Endothelial cell of umbilical vein (primary cell): ENCODE results near the gene ARL6IP4. TPM values are rescaled to one million over a fixed set of nuclear protein-coding genes. Genes with fewer than 3 reads are reported as not detected.

ENCODE experiments used
- BruUV-seq: library from RNA; stranded (reverse); fragments of 400-500 nt; replicated peaks from 2 replicates; lab custom pipeline; 2021; lab: Mats Ljungman, UMichigan
- CTCF ChIA-PET: fragments of 300-600, 350-600 bp; sonication (Branson Sonifier 250); formaldehyde crosslinking; loops from one replicate; lab custom pipeline; 2021; ENCODE audit warnings: antibody characterized with exemption, inconsistent platforms; lab: Charles Lee
- POLR2A ChIA-PET: fragments of 300-600, 350-600 bp; sonication (Branson Sonifier 250); formaldehyde crosslinking; loops from one replicate; lab custom pipeline; 2021; ENCODE audit warnings: antibody characterized with exemption, inconsistent platforms; lab: Charles Lee
- DNase-seq: peaks from one replicate; pipeline ENCODE4 v3.0.0-alpha.2; 2011; ENCODE audit warnings: low read depth, low spot score
- FAIRE-seq: peaks from 2 replicates; lab custom pipeline; 2011; peaks lifted over from hg19 to GRCh38; lab: Jason Lieb, UNC
- H2AFZ ChIP-seq: 2 replicates; pipeline ENCODE4 v1.6.0; 2012; ENCODE audit warnings: low read depth, low read length, control low read depth, inconsistent platforms
- H3K27ac ChIP-seq: 2 replicates; pipeline ENCODE4 v1.5.1; 2011; ENCODE audit warnings: low read depth, mild to moderate bottlenecking, control low read depth, low read length, moderate library complexity; ENCODE audit not compliant: insufficient read depth
- H3K27me3 ChIP-seq, 2 experiments: 2 replicates each; pipeline versions ENCODE4 v1.6.0 to v1.6.1; 2011; ENCODE audit warnings: low read length in 2 of 2, mixed read lengths in 1 of 2; ENCODE audit not compliant: control insufficient read depth in 2 of 2, insufficient read depth in 2 of 2
- H3K36me3 ChIP-seq, 2 experiments: 2 replicates in 1 of 2; 3 replicates in 1 of 2; pipeline ENCODE4 v1.5.1; 2011; ENCODE audit warnings: low read length in 2 of 2, mild to moderate bottlenecking in 1 of 2, moderate library complexity in 1 of 2; ENCODE audit not compliant: control insufficient read depth in 2 of 2, insufficient read depth in 2 of 2; ENCODE audit errors: extremely low read depth in 1 of 2
- H3K4me1 ChIP-seq: 3 replicates; pipeline ENCODE4 v1.5.1; 2011; ENCODE audit warnings: mild to moderate bottlenecking, low read length; ENCODE audit not compliant: control insufficient read depth, insufficient read depth; ENCODE audit errors: extremely low read depth
- H3K4me2 ChIP-seq: 2 replicates; pipeline ENCODE4 v1.6.1; 2011; ENCODE audit warnings: low read length, control low read depth, mixed read lengths; ENCODE audit not compliant: insufficient read depth
- H3K4me3 ChIP-seq, 3 experiments: fragments of 200-600 bp in 1 of 3; sonication (generic), shearing (Covaris generic) in 1 of 3; replicated peaks in 1 of 3; 2 replicates each; pipeline ENCODE4 v1.5.1; 2011 to 2016; ENCODE audit warnings: control low read depth in 3 of 3, low read length in 3 of 3, mild to moderate bottlenecking in 2 of 3, inconsistent platforms in 1 of 3, low read depth in 1 of 3, moderate library complexity in 1 of 3; ENCODE audit not compliant: insufficient read depth in 1 of 3
- H3K79me2 ChIP-seq: 2 replicates; pipeline ENCODE4 v1.6.0; 2012; ENCODE audit warnings: low read length, inconsistent platforms; ENCODE audit not compliant: control insufficient read depth, insufficient read depth
- H3K9ac ChIP-seq: replicated peaks from 2 replicates; pipeline ENCODE3; 2011; ENCODE audit warnings: low read length, control low read depth; ENCODE audit not compliant: insufficient read depth; ENCODE audit errors: extremely low read depth
- H3K9me1 ChIP-seq: replicated peaks from 3 replicates; pipeline ENCODE4 v1.6.0; 2011; ENCODE audit warnings: mild to moderate bottlenecking, low read length; ENCODE audit not compliant: control insufficient read depth, insufficient read depth; ENCODE audit errors: extremely low read depth
- H3K9me3 ChIP-seq: replicated peaks from 2 replicates; pipeline ENCODE4 v1.5.1; 2012; ENCODE audit warnings: low read length, inconsistent platforms; ENCODE audit not compliant: control insufficient read depth, insufficient read depth
- H4K20me1 ChIP-seq: replicated peaks from 2 replicates; pipeline ENCODE3; 2011; ENCODE audit warnings: mild to moderate bottlenecking, low read length; ENCODE audit not compliant: control insufficient read depth, insufficient read depth; ENCODE audit errors: extremely low read depth
- EZH2 ChIP-seq: IDR thresholded peaks from 2 replicates; pipeline ENCODE4 v1.6.1; 2012; ENCODE audit warnings: borderline replicate concordance, low read depth, mild to moderate bottlenecking, moderate library complexity, low read length, inconsistent platforms; ENCODE audit not compliant: severe bottlenecking
- FOS ChIP-seq: IDR thresholded peaks from 2 replicates; pipeline ENCODE4 v1.6.1; 2011; ENCODE audit warnings: mild to moderate bottlenecking, low read length, moderate library complexity, borderline replicate concordance; ENCODE audit not compliant: insufficient read depth
- GATA2 ChIP-seq: IDR thresholded peaks from 2 replicates; pipeline ENCODE4 v1.7.0; 2011; ENCODE audit warnings: low read depth, mild to moderate bottlenecking, moderate library complexity, mixed read lengths, low read length; ENCODE audit not compliant: insufficient read length, insufficient read depth
- JUN ChIP-seq: IDR thresholded peaks from 2 replicates; pipeline ENCODE4 v1.6.1; 2011; ENCODE audit warnings: borderline replicate concordance, low read depth; ENCODE audit not compliant: insufficient read length, insufficient read depth
- MYC ChIP-seq: IDR thresholded peaks from one replicate; pipeline ENCODE4 v1.6.1; 2011; ENCODE audit warnings: mild to moderate bottlenecking, low read depth, low read length
- POLR2A ChIP-seq: IDR thresholded peaks from 2 replicates; pipeline ENCODE4 v1.6.1; 2012; ENCODE audit warnings: low read depth, mild to moderate bottlenecking, control low read depth, low read length
- POLR2AphosphoS5 ChIP-seq: IDR thresholded peaks from 2 replicates; pipeline ENCODE4 v1.6.1; 2012; ENCODE audit warnings: low read depth, mild to moderate bottlenecking, control low read depth, low read length, moderate library complexity; ENCODE audit not compliant: insufficient read depth
- dilution Hi-C: fragments of 300-500 bp; cut with MboI; formaldehyde crosslinking; loops from one replicate; pipeline ENCODE4 v1.15.0; 2019; ENCODE audit warnings: low sequenced_read_pairs; ENCODE audit not compliant: extremely low pct_ligation_motif_present
- intact Hi-C: fragments of 100-400 bp; cut with micrococcal nuclease; formaldehyde crosslinking; loops from one replicate; pipeline ENCODE4 v1.10.0; 2022
- polyA plus RNA-seq, 4 experiments: library from polyadenylated mRNA; depleted of rRNA in 3 of 4; stranded (reverse) in 3 of 4; unstranded in 1 of 4; fragments of >200 nt; gene quantifications; 2 replicates each; pipeline versions ENCODE4 v1.2.1 to v1.2.3, GENCODE V29; 2011 to 2012; ENCODE audit warnings: missing spikeins in 1 of 4
- total RNA-seq: library from RNA; stranded (reverse); gene quantifications from 2 replicates; pipeline ENCODE4 v1.2.3, GENCODE V29; 2021
- TF ChIP-seq, protein P1 (sequence below), 2 donors: IDR thresholded peaks; 1 replicate in 1 of 2; 2 replicates in 1 of 2; pipeline ENCODE4 v1.5.1; 2011; ENCODE audit warnings: low read length in 2 of 2, mild to moderate bottlenecking in 2 of 2, moderate library complexity in 2 of 2, control low read depth in 1 of 2, inconsistent platforms in 1 of 2, low read depth in 1 of 2; ENCODE audit not compliant: insufficient read depth in 1 of 2; ENCODE audit errors: extremely low read depth in 1 of 2
- TF ChIP-seq, protein P2 (sequence below): IDR thresholded peaks from 2 replicates; pipeline ENCODE4 v1.6.1; 2011; ENCODE audit not compliant: insufficient read depth, insufficient read length

ARL6IP4 gene
- total and polyA plus RNA-seq, 2 donors (not counting 3 experiments of a cell fraction or from before 2014, with no cell fraction given), result 193 to 226 TPM

DNA sequence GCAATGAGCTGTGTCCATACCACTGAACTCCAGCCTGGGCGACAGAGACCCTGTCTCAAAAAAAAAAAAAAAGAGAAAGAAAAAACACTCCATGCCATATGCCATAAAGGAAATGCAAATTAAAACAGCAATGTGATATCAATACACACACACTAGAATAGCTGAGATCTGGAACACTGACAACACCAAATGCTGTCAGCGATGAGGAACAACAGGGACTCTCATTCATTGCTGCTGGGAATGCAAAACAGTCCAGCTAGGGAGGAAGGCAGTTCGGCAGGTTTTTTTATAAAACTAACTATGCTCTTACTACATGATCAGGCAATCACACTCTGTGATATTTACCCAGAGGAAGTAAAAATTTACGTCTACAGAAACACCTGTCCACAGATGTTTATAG lies 10.8 kb upstream of the ARL6IP4 start:
- dilution Hi-C loops, result no loop called here
- DNase-seq (no peak), FAIRE-seq (no peak)
- Histone ChIP-seq H2AFZ (no peak overlapping the region), H3K9ac (no peak overlapping the region), H3K4me2 (no peak overlapping the region), H4K20me1 (no peaks in the 10 kb centered on the region), H3K27ac (no peak overlapping the region), H3K4me3 (no peak overlapping the region), H3K36me3 (no peaks in the 10 kb centered on the region), H3K9me1 (no peaks in the 10 kb centered on the region), H3K27me3 (no peaks in the 10 kb centered on the region), H3K79me2 (no peaks in the 10 kb centered on the region), H3K4me1 (peaks cover 9% of the 10 kb centered on the region), H3K9me3 (no peaks in the 10 kb centered on the region)
- CTCF ChIA-PET, result interaction anchor here (0.9 to 1.2 kb wide), 2 partner anchors 268 kb away, joined by 3 to 4 read pairs; no protein-coding TSS in a partner anchor
- BruUV-seq, result no TSS peak
- POLR2A ChIA-PET, result no interaction called here
- intact Hi-C loops, result no loop called here
- TF ChIP-seq, protein P1, sequence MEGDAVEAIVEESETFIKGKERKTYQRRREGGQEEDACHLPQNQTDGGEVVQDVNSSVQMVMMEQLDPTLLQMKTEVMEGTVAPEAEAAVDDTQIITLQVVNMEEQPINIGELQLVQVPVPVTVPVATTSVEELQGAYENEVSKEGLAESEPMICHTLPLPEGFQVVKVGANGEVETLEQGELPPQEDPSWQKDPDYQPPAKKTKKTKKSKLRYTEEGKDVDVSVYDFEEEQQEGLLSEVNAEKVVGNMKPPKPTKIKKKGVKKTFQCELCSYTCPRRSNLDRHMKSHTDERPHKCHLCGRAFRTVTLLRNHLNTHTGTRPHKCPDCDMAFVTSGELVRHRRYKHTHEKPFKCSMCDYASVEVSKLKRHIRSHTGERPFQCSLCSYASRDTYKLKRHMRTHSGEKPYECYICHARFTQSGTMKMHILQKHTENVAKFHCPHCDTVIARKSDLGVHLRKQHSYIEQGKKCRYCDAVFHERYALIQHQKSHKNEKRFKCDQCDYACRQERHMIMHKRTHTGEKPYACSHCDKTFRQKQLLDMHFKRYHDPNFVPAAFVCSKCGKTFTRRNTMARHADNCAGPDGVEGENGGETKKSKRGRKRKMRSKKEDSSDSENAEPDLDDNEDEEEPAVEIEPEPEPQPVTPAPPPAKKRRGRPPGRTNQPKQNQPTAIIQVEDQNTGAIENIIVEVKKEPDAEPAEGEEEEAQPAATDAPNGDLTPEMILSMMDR (IDR thresholded peaks at IDR 0.05; ENCODE audit: extremely low read depth in 1 of 2, insufficient read depth in 1 of 2, low read depth in 1 of 2, low read length in 2 of 2), result no peak
- TF ChIP-seq POLR2AphosphoS5 (no peak), GATA2 (no peak), JUN (no peak), MYC (no peak), FOS (no peak), EZH2 (no peak), POLR2A (no peak)
- TF ChIP-seq, protein P2, sequence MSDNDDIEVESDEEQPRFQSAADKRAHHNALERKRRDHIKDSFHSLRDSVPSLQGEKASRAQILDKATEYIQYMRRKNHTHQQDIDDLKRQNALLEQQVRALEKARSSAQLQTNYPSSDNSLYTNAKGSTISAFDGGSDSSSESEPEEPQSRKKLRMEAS, result no peak
